Panc1 (cell line): Measurements from ENCODE around the gene NPAS3.

Experiments
- POLR2AphosphoS5 ChIP-seq: IDR thresholded peaks from 2 replicates; pipeline ENCODE4 v1.6.1; 2012; ENCODE audit warnings: mild to moderate bottlenecking, low read depth, low read length, moderate library complexity
- TF ChIP-seq, protein P1 (sequence below): fragments of 450-650 bp; IDR thresholded peaks from 2 replicates; pipeline ENCODE4 v1.5.1; 2017; ENCODE audit warnings: mild to moderate bottlenecking

DNA sequence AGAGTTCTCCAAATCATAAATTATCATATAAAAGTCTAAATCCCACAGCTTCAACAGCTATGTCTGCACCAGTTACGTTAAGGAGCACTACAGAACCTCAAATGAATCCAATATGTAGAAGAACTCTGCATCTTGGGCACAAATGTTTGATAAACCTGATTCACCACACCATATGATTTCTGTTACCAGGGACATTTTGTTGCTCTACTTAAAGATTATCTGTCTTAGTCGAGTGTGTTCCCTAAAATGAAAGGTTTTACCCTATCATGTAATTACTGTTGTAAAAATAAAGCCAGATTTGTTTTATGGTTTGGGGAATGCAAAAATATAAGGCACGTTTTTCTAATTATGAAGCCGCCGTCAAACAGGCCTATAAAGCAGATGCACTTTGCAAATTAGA lies 649.1 kb downstream of the NPAS3 start:
- TF ChIP-seq POLR2AphosphoS5 = no peak
- TF ChIP-seq, protein P1, sequence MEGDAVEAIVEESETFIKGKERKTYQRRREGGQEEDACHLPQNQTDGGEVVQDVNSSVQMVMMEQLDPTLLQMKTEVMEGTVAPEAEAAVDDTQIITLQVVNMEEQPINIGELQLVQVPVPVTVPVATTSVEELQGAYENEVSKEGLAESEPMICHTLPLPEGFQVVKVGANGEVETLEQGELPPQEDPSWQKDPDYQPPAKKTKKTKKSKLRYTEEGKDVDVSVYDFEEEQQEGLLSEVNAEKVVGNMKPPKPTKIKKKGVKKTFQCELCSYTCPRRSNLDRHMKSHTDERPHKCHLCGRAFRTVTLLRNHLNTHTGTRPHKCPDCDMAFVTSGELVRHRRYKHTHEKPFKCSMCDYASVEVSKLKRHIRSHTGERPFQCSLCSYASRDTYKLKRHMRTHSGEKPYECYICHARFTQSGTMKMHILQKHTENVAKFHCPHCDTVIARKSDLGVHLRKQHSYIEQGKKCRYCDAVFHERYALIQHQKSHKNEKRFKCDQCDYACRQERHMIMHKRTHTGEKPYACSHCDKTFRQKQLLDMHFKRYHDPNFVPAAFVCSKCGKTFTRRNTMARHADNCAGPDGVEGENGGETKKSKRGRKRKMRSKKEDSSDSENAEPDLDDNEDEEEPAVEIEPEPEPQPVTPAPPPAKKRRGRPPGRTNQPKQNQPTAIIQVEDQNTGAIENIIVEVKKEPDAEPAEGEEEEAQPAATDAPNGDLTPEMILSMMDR = no peak
